Mesothelial cell of epicardium (in vitro differentiated cells): ENCODE results near the gene RNFT2. TPM values are rescaled to one million over a fixed set of nuclear protein-coding genes. Genes with fewer than 3 reads are reported as not detected.

Experiments
- DNase-seq, 2 experiments: peaks; one replicate each; pipeline ENCODE4 v3.0.0; 2021; ENCODE audit warnings: low spot score in 2 of 2; ENCODE audit not compliant: unreplicated experiment in 2 of 2
- H3K27ac Mint-ChIP-seq: 2 replicates; pipeline ENCODE4 v1.8.0; 2021; ENCODE audit warnings: mixed read lengths
- H3K27me3 Mint-ChIP-seq: 2 replicates; pipeline ENCODE4 v1.8.0; 2021; ENCODE audit warnings: low read depth, mixed read lengths
- H3K36me3 Mint-ChIP-seq: 2 replicates; pipeline ENCODE4 v1.8.0; 2021; ENCODE audit warnings: mixed read lengths
- H3K4me1 Mint-ChIP-seq: 2 replicates; pipeline ENCODE4 v1.8.0; 2021; ENCODE audit warnings: mixed read lengths
- H3K4me3 Mint-ChIP-seq: 2 replicates; pipeline ENCODE4 v1.8.0; 2021; ENCODE audit warnings: mild to moderate bottlenecking, moderate library complexity, mixed read lengths
- H3K9me3 Mint-ChIP-seq: 2 replicates; pipeline ENCODE4 v1.8.0; 2021; ENCODE audit warnings: mixed read lengths
- CTCF ChIP-seq: fragments of 200-600 bp; sonication (generic); IDR thresholded peaks from one replicate; pipeline ENCODE4 v1.5.0; 2021; ENCODE audit warnings: antibody characterized with exemption; ENCODE audit not compliant: unreplicated experiment
- total RNA-seq: library from RNA; stranded (reverse); gene quantifications from 3 replicates; pipeline ENCODE4 v1.2.1, GENCODE V29; 2021

RNFT2 gene
- total RNA-seq, 1 donor from 2014 or later = 27.7 TPM

DNA sequence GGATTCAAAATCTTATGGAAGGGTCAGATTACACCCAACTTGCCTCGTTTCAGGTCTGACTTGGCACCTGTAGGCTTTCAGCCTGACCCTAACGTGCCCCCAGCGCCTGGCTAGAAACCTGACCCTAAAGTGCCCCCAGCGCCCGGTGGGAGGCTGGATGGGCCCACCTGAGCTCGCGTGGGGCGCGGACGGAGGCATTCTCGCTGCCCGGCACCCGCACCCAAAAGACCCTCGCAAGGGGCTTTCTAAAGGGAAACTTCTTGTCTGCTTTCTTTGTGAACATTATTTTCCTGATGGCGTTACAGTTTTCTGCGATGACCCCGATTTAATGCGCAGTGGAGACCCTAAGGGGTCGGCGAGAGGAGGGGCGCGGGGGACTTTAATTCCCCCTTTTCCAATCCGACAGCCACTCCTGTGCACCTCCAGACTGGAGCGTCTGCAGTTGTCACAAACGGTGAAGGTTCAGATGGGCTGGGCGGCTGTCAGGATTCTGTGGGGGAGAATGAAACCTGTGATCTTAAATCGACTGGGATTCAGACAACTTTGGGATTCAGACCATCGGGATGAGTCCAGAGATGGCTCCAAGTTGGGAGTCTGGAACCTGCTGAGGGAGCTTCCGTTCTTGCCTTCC lies 143.9 kb downstream of the RNFT2 start:
- Mint-ChIP-seq H3K27ac (peak overlapping the region; percentile 56), H3K27me3 (peaks cover 82% of the 10 kb centered on the region)

GRCh38 chr12:116882742-116883141 lies 144.6 kb downstream of the RNFT2 start:
- Mint-ChIP-seq H3K4me3 (peak overlapping the region; percentile 71), H3K36me3 (no peaks in the 10 kb centered on the region), H3K9me3 (no peaks in the 10 kb centered on the region), H3K27ac (no peak overlapping the region), H3K27me3 (peaks cover 83% of the 10 kb centered on the region), H3K4me1 (peaks cover 29% of the 10 kb centered on the region)
- DNase-seq = no peak
- TF ChIP-seq CTCF = no peak

More for the DNA sequence above, 143.9 kb downstream of the RNFT2 start:
- DNase-seq = no peak
- Mint-ChIP-seq H3K9me3 (no peaks in the 10 kb centered on the region), H3K36me3 (no peaks in the 10 kb centered on the region), H3K4me3 (peak overlapping the region; percentile 71), H3K4me1 (peaks cover 29% of the 10 kb centered on the region)
- TF ChIP-seq CTCF = no peak

DNA sequence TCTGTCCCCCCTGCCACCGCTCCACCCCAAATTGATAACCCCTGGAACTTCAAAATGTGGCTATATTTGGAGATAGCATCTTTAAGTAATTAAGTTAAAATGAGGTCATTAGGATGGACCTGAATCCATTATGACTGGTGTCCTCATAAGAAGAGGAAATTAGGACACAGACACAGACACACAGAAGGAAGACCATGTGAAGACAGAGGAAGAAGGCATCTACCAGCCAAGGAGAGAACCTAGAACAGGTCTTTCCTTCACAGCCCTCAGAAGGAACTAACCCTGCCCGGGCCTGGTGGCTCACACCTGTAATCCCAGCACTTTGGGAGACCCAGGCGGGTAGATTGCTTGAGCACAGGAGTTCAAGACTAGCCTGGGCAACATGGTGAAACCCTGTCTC lies 146.8 kb downstream of the RNFT2 start:
- peaks cover 16% of the 10 kb centered on the region for H3K4me1 Mint-ChIP-seq
- no peaks in the 10 kb centered on the region for H3K36me3 Mint-ChIP-seq
- peaks cover 77% of the 10 kb centered on the region for H3K27me3 Mint-ChIP-seq
- H3K27ac Mint-ChIP-seq = no peak overlapping the region
- TF ChIP-seq CTCF = no peak
- no peaks in the 10 kb centered on the region for H3K9me3 Mint-ChIP-seq
- no peak overlapping the region for H3K4me3 Mint-ChIP-seq
- DNase-seq = no peak

DNA sequence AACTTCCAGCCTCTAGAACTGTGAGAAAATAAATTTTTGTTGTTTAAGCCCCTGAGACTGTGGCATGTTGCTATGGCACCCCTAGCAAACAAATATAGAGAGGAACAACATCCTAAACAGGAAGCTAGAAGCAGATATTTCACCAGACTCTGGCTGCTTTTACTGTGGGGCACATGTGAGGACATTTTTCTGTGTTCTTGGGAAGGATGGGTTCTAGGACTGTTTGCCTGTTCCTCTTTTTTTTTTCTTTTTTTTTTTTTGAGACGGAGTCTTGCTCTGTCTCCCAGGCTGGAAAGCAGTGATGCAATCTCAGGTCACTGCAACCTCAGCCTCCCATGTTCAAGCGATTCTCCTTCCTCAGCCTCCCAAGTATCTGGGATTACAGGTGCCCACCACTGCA lies 147.4 kb downstream of the RNFT2 start:
- Mint-ChIP-seq H3K27me3 (peaks cover 71% of the 10 kb centered on the region), H3K4me3 (no peak overlapping the region), H3K4me1 (peaks cover 9% of the 10 kb centered on the region), H3K36me3 (no peaks in the 10 kb centered on the region), H3K9me3 (peaks cover 3% of the 10 kb centered on the region), H3K27ac (no peak overlapping the region)
- no peak for DNase-seq
- no peak for TF ChIP-seq CTCF

- H3K4me3 Mint-ChIP-seq = no peak overlapping the region
- no peak for DNase-seq
- no peaks in the 10 kb centered on the region for H3K36me3 Mint-ChIP-seq
- H3K9me3 Mint-ChIP-seq = peaks cover 7% of the 10 kb centered on the region
- H3K4me1 Mint-ChIP-seq = peaks cover 2% of the 10 kb centered on the region
- no peak overlapping the region for H3K27ac Mint-ChIP-seq
- peaks cover 67% of the 10 kb centered on the region for H3K27me3 Mint-ChIP-seq
- no peak for TF ChIP-seq CTCF
Measured at GRCh38 chr12:116887244-116887643, 149.1 kb downstream of the RNFT2 start.
